Putamen (tissue), 1 donor: Measurements from ENCODE around the gene MRPL3.
"Not testable (repeated sequence)": the region's sequence is repeated elsewhere in the genome, so short reads cannot be mapped to it uniquely, and the experiment has no call there.

Experiments used
- DNase-seq: peaks from one replicate; pipeline ENCODE4 v3.0.0-alpha.2; 2016; ENCODE audit warnings: low spot score

The MRPL3 gene

DNA sequence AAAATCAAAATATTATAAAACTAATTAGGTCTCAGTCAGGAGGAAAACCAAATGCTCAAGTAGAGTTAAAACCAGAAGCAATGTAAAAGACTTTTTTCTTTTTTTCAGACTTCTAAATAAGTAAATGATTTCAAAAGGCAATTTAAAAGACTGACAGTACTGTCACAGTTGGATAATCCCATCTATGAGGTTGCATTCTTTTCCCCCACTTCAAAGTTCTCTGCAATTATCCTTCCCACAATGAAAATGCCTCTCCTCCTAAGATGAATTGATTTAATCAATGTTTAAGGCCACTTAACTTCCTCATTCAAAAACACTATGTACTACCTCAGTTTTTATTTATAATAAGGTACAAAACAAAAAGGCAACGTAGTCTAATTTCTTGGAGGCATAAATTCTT lies 8.1 kb downstream of the MRPL3 start:
- DNase-seq, result no peak

DNA sequence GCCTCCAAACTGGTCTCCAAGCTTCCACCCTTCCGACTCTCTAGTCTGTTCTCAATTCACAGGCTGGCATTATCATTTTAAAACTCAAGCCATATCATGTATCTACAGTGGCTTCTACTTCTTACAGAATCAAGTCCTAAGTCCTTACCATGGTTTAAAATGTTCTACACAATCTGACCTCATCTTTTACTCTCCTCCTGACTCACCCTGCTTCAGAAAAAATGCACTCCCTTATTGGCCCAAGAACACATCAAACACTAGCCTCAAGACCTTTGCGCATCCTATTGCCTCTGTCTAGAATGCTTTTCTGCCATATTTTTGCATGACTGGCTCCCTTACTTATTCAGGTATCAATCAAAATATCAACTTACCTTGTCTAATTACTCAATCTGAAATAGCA lies 11.0 kb downstream of the MRPL3 start:
- DNase-seq, result no peak

DNA sequence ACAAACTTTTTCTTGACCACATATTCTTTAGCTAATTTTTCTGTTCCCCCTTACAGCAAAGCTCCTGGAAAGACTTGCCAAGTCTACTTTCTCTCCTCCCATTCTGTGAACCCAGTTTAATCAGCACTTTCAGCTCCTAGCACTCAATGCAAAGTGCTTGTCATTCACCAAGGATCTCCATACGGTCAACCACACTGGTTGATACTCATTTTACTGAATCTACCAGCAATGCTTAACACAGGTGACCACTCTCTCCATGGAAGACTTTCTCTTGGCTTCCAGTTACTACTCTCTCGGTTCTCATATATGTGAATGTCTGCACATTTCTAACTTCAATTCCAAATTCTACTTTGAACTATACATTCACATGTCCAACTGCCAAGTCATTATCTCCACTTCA lies 11.7 kb downstream of the MRPL3 start:
- no peak for DNase-seq

DNA sequence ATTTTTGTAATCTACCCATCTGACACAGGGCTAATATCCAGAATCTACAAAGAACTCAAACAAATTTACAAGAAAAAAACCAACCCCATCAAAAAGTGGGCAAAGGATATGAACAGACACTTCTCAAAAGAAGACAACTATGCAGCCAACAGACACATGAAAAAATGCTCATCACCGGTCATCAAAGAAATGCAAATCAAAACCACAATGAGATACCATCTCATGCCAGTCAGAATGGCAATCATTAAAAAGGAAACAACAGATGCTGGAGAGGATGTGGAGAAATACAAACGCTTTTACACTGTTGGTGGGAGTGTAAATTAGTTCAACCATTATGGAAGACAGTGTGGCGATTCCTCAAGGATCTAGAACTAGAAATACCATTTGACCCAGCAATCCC lies 16.2 kb downstream of the MRPL3 start:
- DNase-seq, result not testable (repeated sequence)

DNA sequence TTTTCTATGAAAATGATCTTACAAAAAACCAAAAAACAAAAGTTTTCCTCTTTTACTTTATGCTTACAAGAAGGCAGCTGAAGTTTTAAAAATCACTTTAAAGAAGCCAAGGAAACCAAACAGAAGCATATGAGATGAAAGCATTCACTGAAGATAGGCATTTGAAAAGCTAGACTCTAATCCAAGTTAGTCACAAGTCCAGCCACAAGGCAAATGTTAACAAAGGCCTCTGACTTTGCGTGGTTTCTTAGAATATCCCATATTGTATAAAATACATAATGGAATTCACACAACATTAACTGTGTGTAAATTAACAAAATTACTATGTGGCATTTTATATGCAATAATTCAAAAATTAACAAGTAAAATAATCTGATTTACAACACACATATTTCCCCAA lies 17.7 kb downstream of the MRPL3 start:
- no peak for DNase-seq

DNA sequence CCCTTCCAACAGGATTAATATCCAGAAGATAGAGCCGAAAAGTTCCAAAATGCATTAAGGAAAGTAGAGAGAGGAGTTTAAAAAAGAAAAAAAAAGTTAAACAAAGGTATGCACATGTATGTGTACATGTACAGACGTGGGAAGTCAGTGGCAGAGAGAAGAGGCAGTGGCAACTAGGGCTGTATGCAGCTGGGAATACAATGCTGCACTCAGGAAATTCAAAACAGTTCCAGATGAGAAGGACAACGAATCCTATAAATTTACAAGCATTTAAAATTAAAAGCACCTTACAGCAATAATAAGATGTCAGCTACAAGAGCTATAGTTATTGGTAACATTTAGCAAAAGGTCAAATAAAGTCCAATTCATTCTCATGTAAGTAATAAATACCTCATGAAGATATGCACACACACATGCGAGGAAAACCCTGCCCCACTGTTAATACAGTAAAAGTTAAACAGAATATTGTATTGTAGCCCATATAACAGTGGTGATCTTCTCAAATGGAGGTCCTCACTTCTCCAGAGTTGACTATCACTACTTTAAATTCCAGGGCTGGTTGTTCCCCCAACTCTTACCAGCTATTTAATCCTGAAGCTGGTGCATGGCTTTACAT lies 18.2 kb downstream of the MRPL3 start:
- DNase-seq, result no peak

DNA sequence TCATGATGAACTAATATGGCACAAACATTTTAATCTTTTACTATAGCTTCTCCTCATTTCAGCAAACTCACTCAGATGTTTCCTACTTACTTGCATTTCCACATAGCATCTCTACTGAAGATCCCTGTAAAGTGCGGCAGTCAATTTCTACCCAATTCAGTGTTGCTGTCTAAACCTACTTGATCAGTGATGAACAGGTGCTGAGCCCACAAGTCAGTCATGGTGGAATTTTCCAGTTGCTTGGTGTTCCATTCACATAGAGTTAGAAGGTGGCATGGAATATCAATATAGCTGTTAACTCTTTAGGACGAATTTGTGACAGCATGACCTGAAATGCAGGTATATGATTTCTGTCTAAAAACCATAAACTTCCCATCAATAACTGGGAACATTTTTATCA lies 22.7 kb downstream of the MRPL3 start:
- no peak for DNase-seq

DNA sequence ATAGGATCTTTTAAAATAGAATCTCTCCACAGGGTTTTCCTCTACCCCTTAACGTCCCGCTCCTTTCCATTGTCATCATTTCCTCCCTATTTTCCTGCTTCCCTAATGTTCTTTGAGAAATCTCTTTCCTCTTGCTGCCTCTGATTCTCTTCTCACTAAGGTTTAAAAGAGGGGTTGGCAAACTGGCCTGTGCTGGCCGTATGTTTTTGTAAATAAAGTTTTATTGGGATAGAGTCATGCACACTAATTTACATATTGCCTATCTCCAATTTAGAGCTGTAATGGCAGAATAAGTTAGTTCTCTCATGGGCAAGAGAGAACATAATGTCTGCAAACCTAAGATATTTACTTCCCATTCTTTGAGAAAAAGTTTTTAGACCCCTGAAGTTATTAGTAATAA lies 25.0 kb downstream of the MRPL3 start:
- no peak for DNase-seq

DNA sequence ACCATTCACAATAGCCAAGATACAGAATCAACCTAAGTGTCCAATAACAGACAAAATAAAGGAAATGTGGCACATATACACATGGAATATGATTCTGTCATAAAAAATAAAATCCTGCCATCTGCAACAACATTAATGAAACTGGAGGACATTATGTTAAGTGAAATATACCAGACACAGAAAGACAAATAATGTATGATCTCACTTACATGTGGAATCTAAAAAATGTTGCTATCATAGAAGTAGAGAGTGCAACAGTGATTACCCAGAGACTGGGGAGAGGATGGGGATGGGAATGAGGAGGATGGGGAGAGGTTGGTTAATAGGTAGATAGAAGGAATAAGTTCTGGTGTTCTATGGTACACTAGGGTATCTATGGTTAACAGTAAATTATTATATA lies 28.7 kb downstream of the MRPL3 start:
- DNase-seq, result no peak

DNA sequence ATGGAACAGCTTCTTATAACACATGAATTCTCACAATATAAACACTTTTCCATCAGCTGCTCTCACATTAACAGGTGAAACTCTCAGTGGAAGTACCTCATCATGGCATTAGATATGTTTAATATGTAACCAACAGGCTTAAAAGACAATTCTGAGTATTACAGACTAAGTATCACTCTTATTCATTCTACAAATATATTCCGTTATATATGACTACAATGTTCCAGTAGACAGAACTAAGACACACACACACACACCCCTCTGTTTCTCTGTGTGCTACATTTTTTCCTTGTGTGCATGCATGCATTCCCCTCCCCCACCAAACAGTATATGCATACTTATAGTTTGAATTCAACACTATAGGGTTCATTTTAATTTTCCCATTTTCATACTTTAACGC lies 32.4 kb downstream of the MRPL3 start:
- DNase-seq, result no peak

DNA sequence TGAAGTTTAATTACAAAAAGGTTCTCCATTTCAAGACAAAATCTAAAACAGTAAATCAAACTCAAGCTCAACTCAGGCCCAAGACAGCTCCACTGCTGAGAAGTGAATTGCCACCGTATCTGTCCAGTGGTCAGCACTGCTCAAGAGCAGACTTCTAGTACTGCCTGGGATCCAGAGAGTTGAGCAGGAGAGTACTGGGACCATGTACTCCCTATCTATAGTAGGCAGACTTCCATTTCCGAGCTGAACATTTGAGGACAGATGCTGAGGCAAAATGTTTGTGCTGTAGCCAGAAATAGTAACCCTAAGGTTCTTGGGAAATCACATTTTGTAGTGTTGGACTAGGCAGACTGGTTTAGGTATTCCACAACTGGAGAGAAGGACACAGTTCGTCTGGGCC lies 44.1 kb downstream of the MRPL3 start:
- no peak for DNase-seq

DNA sequence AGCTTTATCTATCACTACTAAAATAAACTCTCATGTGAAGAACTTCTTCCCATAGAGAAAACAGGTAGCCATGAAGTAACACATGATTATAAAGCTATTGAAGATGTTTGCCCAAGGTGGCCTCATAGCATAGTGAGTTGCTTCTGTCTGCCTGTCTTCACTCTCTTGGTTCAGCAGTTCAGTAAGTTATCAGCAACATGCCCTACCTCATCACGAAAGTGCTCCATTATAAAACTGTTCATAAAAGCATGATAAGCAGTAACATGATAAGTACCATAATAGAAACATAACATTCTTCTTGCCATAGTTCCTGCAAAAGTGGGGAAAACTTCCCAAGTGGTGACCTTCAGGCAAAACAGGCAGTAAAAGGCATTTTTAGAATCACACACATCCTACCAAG lies 45.6 kb downstream of the MRPL3 start:
- DNase-seq, result no peak

DNA sequence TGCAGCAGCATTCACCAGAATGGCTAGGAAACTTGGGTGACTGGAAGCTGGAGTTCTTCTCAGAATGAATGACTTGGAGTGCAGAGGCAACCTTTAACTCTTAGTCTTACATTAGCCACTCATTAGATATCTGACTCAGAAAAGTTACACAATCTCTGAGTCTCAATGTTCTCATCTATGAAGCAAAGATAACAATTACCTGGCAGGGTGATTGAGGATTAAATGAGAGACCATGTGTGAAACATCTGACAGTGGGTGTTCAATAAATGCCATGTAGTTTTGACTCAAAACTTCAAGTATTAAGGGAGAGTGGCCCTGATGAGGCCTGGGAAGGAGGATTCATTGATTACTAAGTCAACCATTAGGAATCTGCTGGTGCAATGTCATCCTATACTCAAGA lies 48.3 kb downstream of the MRPL3 start:
- no peak for DNase-seq

DNA sequence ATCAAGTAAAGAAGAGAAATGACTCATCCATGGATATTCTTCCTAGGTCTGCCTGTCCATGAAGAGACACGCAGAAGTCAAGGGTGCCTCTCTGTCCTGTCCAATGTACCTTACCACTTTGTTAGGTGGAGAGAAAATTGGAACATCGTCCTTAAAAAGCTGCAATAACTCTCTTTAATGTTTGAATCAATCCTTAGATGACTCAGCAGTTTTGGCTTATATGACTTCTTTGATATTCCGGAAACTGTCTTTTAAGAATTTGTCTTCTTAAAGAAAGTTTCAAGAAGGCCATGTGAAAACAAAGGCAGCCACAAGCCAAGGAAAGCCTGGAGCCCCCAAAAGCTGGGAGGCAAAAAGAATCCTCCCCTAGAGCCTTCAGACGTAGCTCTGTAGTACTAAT lies 49.2 kb downstream of the MRPL3 start:
- no peak for DNase-seq

DNA sequence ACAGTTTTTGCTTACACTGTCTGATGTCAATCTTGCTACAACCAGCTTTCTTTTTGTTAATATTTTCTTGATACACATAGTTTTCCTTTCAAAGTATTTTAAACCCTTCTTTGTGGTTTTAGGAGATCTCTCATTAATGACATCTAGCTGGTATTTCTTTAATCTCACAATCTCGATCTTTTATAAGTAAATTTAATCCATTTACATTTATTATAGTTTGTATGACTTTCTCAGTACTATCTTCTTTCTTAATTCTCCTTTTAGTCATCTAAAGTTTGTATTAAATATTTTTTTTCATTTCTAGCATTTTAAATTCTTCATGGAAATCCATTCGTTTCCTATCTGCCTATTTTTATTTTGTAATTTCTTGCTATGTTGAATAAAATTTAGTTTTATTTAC lies 55.4 kb downstream of the MRPL3 start:
- DNase-seq, result no peak

DNA sequence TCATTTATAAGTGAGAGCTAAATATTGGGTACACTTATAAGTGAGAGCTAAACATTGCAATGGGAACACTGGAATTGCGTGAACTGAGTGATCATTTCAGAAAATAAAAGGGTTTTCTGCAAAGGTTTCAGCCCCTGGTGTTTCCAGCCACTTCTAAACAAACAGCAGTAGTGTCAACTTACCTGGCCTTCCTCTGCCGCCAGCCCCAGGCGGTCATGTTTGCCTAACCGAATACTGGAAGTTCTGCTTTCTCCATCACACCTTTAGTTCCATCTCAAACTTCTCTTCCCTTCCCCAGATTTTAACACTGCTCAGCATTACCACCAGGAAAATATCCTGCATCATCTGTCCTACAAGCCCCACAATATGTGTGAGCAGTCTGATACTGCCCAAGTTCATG lies 58.6 kb downstream of the MRPL3 start:
- DNase-seq, result no peak

DNA sequence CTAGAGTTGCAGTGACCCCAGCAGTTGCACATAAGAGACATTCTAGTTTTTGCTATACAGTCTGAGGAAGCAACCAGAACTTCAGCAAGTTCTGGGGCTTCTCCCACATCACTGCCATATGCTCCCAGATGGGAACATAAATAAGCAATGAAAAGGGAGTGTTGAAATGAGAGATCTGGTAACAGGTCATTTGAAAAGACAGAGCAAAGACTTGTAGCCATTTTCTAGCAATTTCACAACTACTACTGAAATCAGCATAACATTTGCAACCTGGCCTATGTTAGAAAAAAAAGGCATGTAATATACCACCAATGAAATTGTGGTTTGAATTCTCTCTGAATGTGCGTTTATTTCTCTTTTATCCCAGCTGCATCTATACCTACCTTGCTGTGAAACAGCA lies 63.7 kb downstream of the MRPL3 start:
- no peak for DNase-seq

DNA sequence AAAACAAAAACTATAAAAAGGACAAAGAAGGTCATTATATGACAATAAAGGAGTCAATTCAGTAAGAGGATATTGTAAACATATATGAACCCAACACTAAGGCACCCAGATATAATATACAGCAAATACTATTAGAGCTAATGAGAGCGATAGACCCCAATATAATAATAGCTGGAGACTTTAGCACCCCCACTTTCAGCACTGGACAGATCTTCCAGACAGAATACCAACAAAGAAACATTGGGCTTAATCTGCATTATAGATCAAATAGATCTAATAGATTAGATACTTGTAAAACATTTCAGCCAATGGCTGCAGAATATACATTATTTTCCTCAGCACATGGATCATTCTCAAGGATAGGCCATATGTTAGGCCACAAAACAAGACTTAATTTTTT lies 67.8 kb downstream of the MRPL3 start:
- DNase-seq, result no peak

DNA sequence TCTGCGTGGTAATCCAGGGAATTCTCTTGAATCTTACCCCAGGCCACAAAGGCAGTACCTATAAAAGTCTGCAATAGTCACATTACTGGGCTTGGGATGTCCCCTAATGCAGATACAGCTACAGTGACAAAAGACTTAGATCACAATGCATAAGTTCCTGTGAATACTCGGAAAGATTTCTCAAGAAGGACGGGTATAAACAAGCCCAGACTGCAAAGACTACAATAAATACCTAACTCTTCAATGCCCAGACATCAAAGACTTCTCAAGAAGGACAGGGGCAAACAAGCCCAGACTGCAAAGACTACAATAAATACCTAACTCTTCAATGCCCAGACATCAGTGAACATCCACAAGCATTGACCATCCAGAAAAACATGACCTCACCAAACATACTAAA lies 70.3 kb downstream of the MRPL3 start:
- DNase-seq, result no peak

DNA sequence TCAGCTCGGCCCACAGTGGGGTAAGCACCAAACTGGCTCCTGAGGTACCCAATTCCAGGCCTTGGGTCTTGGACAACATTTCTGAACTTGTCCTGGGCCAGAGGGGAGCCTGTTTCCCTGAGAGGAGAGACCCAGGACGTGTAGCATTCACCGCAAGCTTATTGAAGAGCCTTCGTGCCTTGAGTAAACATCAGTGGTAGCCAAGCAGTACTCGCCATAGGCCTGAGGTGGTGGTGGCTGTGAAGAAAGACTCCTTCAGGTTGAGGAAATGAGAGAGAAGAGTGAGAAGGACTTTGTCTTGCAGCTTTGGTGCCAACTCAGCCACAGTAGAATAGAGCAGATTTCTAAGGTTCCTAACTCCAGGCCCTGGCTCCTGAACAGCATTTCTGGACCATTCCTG lies 71.0 kb downstream of the MRPL3 start:
- DNase-seq, result no peak

DNA sequence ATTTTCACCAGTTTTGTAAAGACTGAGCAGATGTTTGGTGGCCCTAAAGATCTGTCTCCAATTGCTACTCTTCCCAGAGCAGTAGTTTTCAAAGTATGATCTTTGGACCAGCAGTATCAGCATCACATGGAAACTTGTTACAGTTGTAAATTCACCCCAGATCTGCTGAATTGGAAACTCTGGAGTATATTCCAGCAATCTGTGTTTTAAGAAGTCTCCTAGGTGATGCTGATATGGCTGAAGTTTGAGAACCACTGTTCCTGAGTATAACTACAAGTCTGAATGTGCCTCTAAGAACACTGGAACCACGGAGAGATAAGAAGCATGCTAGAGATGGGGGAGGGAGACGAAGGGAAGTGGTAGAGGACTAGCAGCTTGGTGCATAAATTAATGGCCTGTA lies 75.5 kb downstream of the MRPL3 start:
- no peak for DNase-seq

DNA sequence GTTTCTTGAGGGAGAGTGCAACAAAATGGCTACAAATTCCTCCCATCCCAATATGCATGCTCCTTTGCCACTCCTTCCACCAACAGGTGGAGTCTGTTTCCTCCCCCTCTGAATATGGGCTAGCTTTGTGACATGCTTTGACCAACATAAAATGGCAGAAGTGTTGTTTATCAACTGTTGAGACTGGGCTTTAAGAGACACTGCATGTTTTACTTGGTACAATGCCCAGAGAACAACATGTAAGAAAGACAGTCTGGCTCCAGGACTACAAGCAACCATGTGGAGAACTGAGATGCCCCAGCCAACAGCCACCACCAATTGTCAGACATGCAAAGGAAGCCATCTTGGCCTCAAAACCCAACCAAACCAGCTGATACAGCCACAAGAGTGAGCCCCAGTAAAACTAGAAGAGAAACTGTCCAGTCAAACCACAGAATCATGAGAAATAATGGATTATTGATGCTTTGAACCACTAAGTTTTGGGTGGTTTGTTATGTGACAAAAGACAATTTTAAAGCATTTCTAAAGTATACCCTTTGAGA lies 80.7 kb downstream of the MRPL3 start:
- DNase-seq, result no peak

DNA sequence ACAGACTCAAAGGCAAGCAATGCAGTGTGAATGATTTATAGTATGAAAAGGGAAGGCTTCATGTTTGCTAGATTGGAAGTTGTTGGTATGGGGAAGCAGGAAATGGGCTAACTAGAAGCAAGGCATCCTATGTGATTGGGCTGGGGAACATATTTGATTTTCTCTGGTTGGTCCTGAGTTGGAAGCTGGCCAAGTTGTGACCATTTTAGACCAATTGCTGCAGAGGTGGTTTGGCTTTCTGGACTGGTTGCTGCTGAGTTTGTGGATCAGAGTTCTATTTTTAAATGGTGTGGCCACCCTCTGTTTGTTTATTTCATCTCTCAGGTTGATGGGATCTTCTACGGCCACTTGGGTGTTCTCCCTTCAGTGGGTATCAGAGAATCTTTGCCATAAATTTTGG lies 81.5 kb downstream of the MRPL3 start:
- no peak for DNase-seq

DNA sequence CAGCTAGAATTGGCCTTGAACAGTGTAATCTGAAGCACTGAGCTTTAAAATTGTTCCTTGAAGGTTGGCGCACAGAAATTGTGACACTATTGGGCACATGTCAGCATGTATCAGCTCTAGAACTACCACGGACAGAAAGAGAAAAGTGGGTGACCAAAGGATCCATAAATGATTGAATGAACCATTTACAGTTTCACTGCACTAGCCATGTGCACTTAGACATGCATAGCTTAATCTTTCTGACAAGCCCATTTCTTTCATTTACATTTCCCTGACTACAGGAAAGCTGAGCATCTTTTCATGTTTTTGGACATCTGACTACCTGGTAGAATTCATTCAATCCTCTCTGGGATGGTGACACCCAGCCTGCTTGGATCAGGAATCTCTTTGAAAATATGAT lies 85.0 kb downstream of the MRPL3 start:
- no peak for DNase-seq
